Liver (tissue), 9 donors: ENCODE measurements around the gene TMTC1. TPM values are rescaled to one million over a fixed set of nuclear protein-coding genes. Genes with fewer than 3 reads are reported as not detected.
A peak's percentile ranks its signal among the peaks of the same experiment; 100 is the strongest.

Source experiments
- DNase-seq: peaks from one replicate; pipeline ENCODE4 v3.0.0-alpha.2; 2017; ENCODE audit warnings: low spot score
- H3K27ac ChIP-seq, 2 donors: one replicate each; pipeline ENCODE4 v1.7.0; 2013; ENCODE audit warnings: inconsistent platforms in 2 of 2, low read length in 2 of 2, control low read depth in 1 of 2, low read depth in 1 of 2, mild to moderate bottlenecking in 1 of 2
- H3K27me3 ChIP-seq, 4 donors: one replicate each; pipeline versions ENCODE4 v1.6.1 to v1.7.0; 2013; ENCODE audit warnings: low read length in 3 of 4, inconsistent platforms in 1 of 4, mild to moderate bottlenecking in 1 of 4, moderate library complexity in 1 of 4; ENCODE audit not compliant: control insufficient read depth in 4 of 4, insufficient read depth in 4 of 4
- H3K36me3 ChIP-seq, 4 donors: one replicate each; pipeline versions ENCODE4 v1.6.1 to v1.7.0; 2013; ENCODE audit warnings: low read length in 3 of 4, mild to moderate bottlenecking in 3 of 4, low read depth in 1 of 4, moderate library complexity in 1 of 4; ENCODE audit not compliant: control insufficient read depth in 4 of 4, insufficient read depth in 3 of 4
- H3K4me1 ChIP-seq, 4 donors: one replicate each; pipeline versions ENCODE4 v1.6.1 to v1.7.0; 2013; ENCODE audit warnings: low read length in 3 of 4, mild to moderate bottlenecking in 3 of 4, moderate library complexity in 1 of 4; ENCODE audit not compliant: control insufficient read depth in 4 of 4, insufficient read depth in 4 of 4
- H3K4me3 ChIP-seq, 3 donors: one replicate each; pipeline versions ENCODE4 v1.6.1 to v1.7.0; 2013; ENCODE audit warnings: low read length in 3 of 3, control low read depth in 1 of 3, low read depth in 1 of 3, mild to moderate bottlenecking in 1 of 3
- H3K9ac ChIP-seq, 2 donors: one replicate each; pipeline ENCODE4 v1.7.0; 2013; ENCODE audit warnings: low read length in 2 of 2, mild to moderate bottlenecking in 2 of 2, moderate library complexity in 2 of 2, control low read depth in 1 of 2, low read depth in 1 of 2
- H3K9me3 ChIP-seq, 4 donors: one replicate each; pipeline versions ENCODE4 v1.6.1 to v1.7.0; 2013; ENCODE audit warnings: low read length in 3 of 4; ENCODE audit not compliant: control insufficient read depth in 4 of 4
- ATF3 ChIP-seq: IDR thresholded peaks from 2 replicates; pipeline ENCODE4 v1.6.1; 2016; ENCODE audit warnings: antibody characterized with exemption
- EGR1 ChIP-seq, 2 donors: IDR thresholded peaks; 2 replicates each; pipeline ENCODE4 v1.6.1; 2016 to 2018; ENCODE audit warnings: antibody characterized with exemption in 2 of 2, low read depth in 2 of 2
- HNF4A ChIP-seq, 2 donors: conservative IDR thresholded peaks; 2 replicates each; pipeline ENCODE4 v1.6.1; 2016; ENCODE audit warnings: antibody characterized with exemption in 2 of 2, mild to moderate bottlenecking in 2 of 2
- JUND ChIP-seq, 2 donors: IDR thresholded peaks; 2 replicates each; pipeline ENCODE4 v1.6.1; 2016; ENCODE audit warnings: antibody characterized with exemption in 2 of 2
- MAX ChIP-seq: IDR thresholded peaks from 2 replicates; pipeline ENCODE4 v1.6.1; 2016; ENCODE audit warnings: antibody characterized with exemption
- NR2F2 ChIP-seq: IDR thresholded peaks from 2 replicates; pipeline ENCODE4 v1.6.1; 2016; ENCODE audit warnings: antibody characterized with exemption
- RAD21 ChIP-seq, 2 donors: IDR thresholded peaks; 2 replicates each; pipeline ENCODE4 v1.6.1; 2016; ENCODE audit warnings: antibody characterized with exemption in 2 of 2, mild to moderate bottlenecking in 2 of 2
- REST ChIP-seq: IDR thresholded peaks from 2 replicates; pipeline ENCODE4 v1.6.1; 2016; ENCODE audit warnings: antibody characterized with exemption, mild to moderate bottlenecking
- RXRA ChIP-seq, 2 donors: IDR thresholded peaks; 2 replicates each; pipeline ENCODE4 v1.6.1; 2017 to 2018; ENCODE audit warnings: antibody characterized with exemption in 2 of 2, mild to moderate bottlenecking in 1 of 2
- SP1 ChIP-seq: IDR thresholded peaks from 2 replicates; pipeline ENCODE4 v1.6.1; 2018; ENCODE audit warnings: antibody characterized with exemption, mild to moderate bottlenecking
- TAF1 ChIP-seq: conservative IDR thresholded peaks from 2 replicates; pipeline ENCODE4 v1.6.1; 2016; ENCODE audit warnings: antibody characterized with exemption, mild to moderate bottlenecking
- WGBS: extraction: QIAGEN DNeasy Blood & Tissue Kit; methylation state at CpG from one replicate; pipeline ENCODE4 v1.1.7; 2013; 5-methylcytosine and 5-hydroxymethylcytosine counted together
- polyA plus RNA-seq, 2 donors: library from polyadenylated mRNA; stranded (reverse) in 1 of 2; unstranded in 1 of 2; fragments of 200-250 nt in 1 of 2; fragments of >200 nt in 1 of 2; fragmentation: Nextera tagmentation in 1 of 2; extraction: Ambion mirVana in 1 of 2; gene quantifications; one replicate each; pipeline versions ENCODE4 v1.2.1 to v1.2.3, GENCODE V29; 2013 to 2015
- total RNA-seq, 2 donors: library from RNA; depleted of rRNA; stranded (reverse); fragments of >200 nt; gene quantifications; one replicate each; pipeline ENCODE4 v1.2.3, GENCODE V29; 2014
- TF ChIP-seq, protein P1 (sequence below): fragments of 150-350 bp; IDR thresholded peaks from 2 replicates; pipeline ENCODE4 v1.5.1; 2017; ENCODE audit warnings: improper control_type of control experiment, low read depth, low read length; ENCODE audit not compliant: missing input control
- donor health status: healthy.
- donor health status: healthy.
- donor health status: healthy.
- donor health status: healthy.
- donor health status: healthy.

The TMTC1 gene
- total and polyA plus RNA-seq, 4 donors = 0.76 to 3.3 (median 2.1) TPM

DNA sequence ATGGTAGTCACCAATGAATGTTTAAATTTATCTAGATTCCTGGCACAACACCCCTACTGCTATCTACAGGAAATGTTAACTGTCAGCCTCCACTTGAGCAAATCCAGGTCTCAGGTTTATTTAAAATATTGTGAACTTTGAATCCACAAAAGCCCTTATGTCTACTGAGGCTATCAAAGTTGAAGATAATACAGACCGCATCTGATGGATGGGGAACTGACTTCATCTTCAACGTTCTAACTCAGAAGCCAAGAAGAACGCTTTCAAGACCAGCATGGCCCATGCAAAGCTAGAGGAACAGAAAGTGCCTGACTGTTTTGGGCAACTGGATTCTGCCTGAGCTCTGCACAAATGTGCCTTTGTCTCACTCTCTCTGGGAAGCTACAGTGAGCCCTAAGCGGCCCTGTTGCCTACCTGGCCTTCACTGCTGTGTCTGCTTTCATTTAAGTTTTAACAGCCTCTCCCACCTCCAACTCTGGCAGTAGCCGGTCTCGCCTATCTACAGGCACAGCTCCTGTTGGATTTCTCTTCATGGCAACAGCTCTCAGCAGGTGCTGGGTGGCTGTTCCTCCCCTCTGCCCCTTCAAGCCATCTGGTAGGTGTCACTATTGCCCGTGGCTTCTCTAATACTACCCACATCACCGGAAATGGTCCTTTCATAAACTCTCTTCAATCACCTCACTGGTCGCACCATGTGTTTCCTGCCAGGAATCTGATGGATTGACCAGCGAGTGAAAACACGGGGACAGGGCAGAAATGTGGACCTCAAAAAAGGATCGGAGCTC lies 174.1 kb downstream of the TMTC1 start:
- TF ChIP-seq MAX = no peak
- no peak for TF ChIP-seq ATF3
- TF ChIP-seq JUND (IDR thresholded peaks at IDR 0.05) = no peak
- no peak for TF ChIP-seq RAD21 (IDR thresholded peaks at IDR 0.05)
- TF ChIP-seq NR2F2 = no peak
- DNase-seq = no peak
- peaks cover 3 to 29% (median 13%) of the 10 kb centered on the region in 4 donors for H3K4me1 ChIP-seq
- no peaks in the 10 kb centered on the region for H3K27me3 ChIP-seq
- H3K9me3 ChIP-seq = no peaks in the 10 kb centered on the region
- no peaks in the 10 kb centered on the region for H3K36me3 ChIP-seq
- WGBS = 82% methylated on average over 12 of the region's 12 CpGs
- no peak overlapping the region for H3K9ac ChIP-seq
- no peak overlapping the region for H3K27ac ChIP-seq
- no peak overlapping the region for H3K4me3 ChIP-seq

GRCh38 chr12:29608581-29608980 lies 175.2 kb downstream of the TMTC1 start:
- Histone ChIP-seq H3K27ac (no peak overlapping the region), H3K9ac (no peak overlapping the region), H3K36me3 (no peaks in the 10 kb centered on the region), H3K9me3 (no peaks in the 10 kb centered on the region), H3K27me3 (no peaks in the 10 kb centered on the region), H3K4me3 (no peak overlapping the region), H3K4me1 (peaks cover 3 to 29% (median 13%) of the 10 kb centered on the region in 4 donors)
- WGBS = 85% methylated on average over 7 of the region's 7 CpGs
- no peak for DNase-seq
- TF ChIP-seq EGR1 (IDR thresholded peaks at IDR 0.05; ENCODE audit: low read depth in 2 of 2) = no peak
- no peak for TF ChIP-seq RXRA (IDR thresholded peaks at IDR 0.05)
- TF ChIP-seq, protein P1, sequence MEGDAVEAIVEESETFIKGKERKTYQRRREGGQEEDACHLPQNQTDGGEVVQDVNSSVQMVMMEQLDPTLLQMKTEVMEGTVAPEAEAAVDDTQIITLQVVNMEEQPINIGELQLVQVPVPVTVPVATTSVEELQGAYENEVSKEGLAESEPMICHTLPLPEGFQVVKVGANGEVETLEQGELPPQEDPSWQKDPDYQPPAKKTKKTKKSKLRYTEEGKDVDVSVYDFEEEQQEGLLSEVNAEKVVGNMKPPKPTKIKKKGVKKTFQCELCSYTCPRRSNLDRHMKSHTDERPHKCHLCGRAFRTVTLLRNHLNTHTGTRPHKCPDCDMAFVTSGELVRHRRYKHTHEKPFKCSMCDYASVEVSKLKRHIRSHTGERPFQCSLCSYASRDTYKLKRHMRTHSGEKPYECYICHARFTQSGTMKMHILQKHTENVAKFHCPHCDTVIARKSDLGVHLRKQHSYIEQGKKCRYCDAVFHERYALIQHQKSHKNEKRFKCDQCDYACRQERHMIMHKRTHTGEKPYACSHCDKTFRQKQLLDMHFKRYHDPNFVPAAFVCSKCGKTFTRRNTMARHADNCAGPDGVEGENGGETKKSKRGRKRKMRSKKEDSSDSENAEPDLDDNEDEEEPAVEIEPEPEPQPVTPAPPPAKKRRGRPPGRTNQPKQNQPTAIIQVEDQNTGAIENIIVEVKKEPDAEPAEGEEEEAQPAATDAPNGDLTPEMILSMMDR = no peak
- no peak for TF ChIP-seq JUND (IDR thresholded peaks at IDR 0.05)
- no peak for TF ChIP-seq REST
- no peak for TF ChIP-seq TAF1
- no peak for TF ChIP-seq SP1

GRCh38 chr12:29599381-29599780 lies 184.4 kb downstream of the TMTC1 start:
- Histone ChIP-seq H3K4me3 (no peak overlapping the region), H3K27me3 (no peaks in the 10 kb centered on the region), H3K36me3 (no peaks in the 10 kb centered on the region), H3K9me3 (no peaks in the 10 kb centered on the region), H3K27ac (no peak overlapping the region), H3K9ac (no peak overlapping the region), H3K4me1 (peaks cover 8 to 32% (median 16%) of the 10 kb centered on the region in 4 donors)
- no peak for TF ChIP-seq REST
- peak in 1 of 2 donors; percentile 26 for TF ChIP-seq HNF4A (conservative IDR thresholded peaks at IDR 0.05)
- no peak for DNase-seq
- WGBS = 46% methylated on average over 3 of the region's 3 CpGs
